DND-41 (cell line): ENCODE measurements around the gene NTF4.

ENCODE experiments used
- EZH2 ChIP-seq: IDR thresholded peaks from 3 replicates; pipeline ENCODE4 v1.6.1; 2012; ENCODE audit warnings: borderline replicate concordance, low read depth, mild to moderate bottlenecking, moderate library complexity, low read length, inconsistent platforms; ENCODE audit not compliant: severe bottlenecking
- TF ChIP-seq, protein P1 (sequence below): IDR thresholded peaks from 2 replicates; pipeline ENCODE4 v1.5.1; 2012; ENCODE audit warnings: borderline replicate concordance, low read length, moderate library complexity, mild to moderate bottlenecking; ENCODE audit not compliant: poor library complexity, severe bottlenecking; ENCODE audit errors: extremely low read depth

- TF ChIP-seq, protein P1, sequence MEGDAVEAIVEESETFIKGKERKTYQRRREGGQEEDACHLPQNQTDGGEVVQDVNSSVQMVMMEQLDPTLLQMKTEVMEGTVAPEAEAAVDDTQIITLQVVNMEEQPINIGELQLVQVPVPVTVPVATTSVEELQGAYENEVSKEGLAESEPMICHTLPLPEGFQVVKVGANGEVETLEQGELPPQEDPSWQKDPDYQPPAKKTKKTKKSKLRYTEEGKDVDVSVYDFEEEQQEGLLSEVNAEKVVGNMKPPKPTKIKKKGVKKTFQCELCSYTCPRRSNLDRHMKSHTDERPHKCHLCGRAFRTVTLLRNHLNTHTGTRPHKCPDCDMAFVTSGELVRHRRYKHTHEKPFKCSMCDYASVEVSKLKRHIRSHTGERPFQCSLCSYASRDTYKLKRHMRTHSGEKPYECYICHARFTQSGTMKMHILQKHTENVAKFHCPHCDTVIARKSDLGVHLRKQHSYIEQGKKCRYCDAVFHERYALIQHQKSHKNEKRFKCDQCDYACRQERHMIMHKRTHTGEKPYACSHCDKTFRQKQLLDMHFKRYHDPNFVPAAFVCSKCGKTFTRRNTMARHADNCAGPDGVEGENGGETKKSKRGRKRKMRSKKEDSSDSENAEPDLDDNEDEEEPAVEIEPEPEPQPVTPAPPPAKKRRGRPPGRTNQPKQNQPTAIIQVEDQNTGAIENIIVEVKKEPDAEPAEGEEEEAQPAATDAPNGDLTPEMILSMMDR = no peak
- no peak for TF ChIP-seq EZH2
Observed at GRCh38 chr19:49107625-49108459, 43.2 kb upstream of the NTF4 start.
